Neural cell (in vitro differentiated cells): Measurements from ENCODE around the gene TKFC. TPM values are rescaled to one million over a fixed set of nuclear protein-coding genes. Genes with fewer than 3 reads are reported as not detected.

ENCODE experiments used
- H2AFZ ChIP-seq: fragments of 200-600, 300-800 bp; sonication (generic), shearing (Covaris generic); 2 replicates; pipeline ENCODE4 v1.6.0; 2014; ENCODE audit warnings: low read depth, mild to moderate bottlenecking, antibody characterized with exemption, low read length, moderate library complexity
- H3F3A ChIP-seq: fragments of 200-600 bp; shearing (Covaris generic); 2 replicates; pipeline ENCODE4 v1.6.1; 2016; ENCODE audit warnings: mild to moderate bottlenecking, moderate library complexity, mixed read lengths, antibody characterized with exemption, low read length; ENCODE audit not compliant: insufficient read depth, poor library complexity, severe bottlenecking
- H3K27ac ChIP-seq: fragments of 200-600, 300-800 bp; sonication (generic), shearing (Covaris generic); 2 replicates; pipeline ENCODE4 v1.5.1; 2014; ENCODE audit warnings: mild to moderate bottlenecking, low read length, moderate library complexity
- H3K27me3 ChIP-seq: fragments of 300-800, 200-600 bp; sonication (generic), shearing (Covaris generic); 2 replicates; pipeline ENCODE4 v1.6.0; 2014; ENCODE audit warnings: mild to moderate bottlenecking, low read depth, low read length, moderate library complexity; ENCODE audit not compliant: insufficient read depth
- H3K36me3 ChIP-seq: fragments of 300-800, 200-600 bp; sonication (generic), shearing (Covaris generic); 2 replicates; pipeline ENCODE4 v1.5.1; 2014; ENCODE audit warnings: mild to moderate bottlenecking, antibody characterized with exemption, low read length, moderate library complexity; ENCODE audit not compliant: insufficient read depth
- H3K4me2 ChIP-seq: fragments of 300-800, 200-600 bp; sonication (generic), shearing (Covaris generic); 2 replicates; pipeline ENCODE4 v1.6.0; 2014; ENCODE audit warnings: mild to moderate bottlenecking, low read length
- H3K4me3 ChIP-seq: fragments of 300-800, 200-600 bp; sonication (generic), shearing (Covaris generic); 2 replicates; pipeline ENCODE4 v1.5.1; 2014; ENCODE audit warnings: mild to moderate bottlenecking, low read length, moderate library complexity
- H3K79me2 ChIP-seq: fragments of 200-600 bp; shearing (Covaris generic); replicated peaks from 2 replicates; pipeline ENCODE4 v1.6.0; 2014; ENCODE audit warnings: mild to moderate bottlenecking, low read length, moderate library complexity; ENCODE audit not compliant: insufficient read depth
- H3K9ac ChIP-seq: fragments of 300-800, 200-600 bp; sonication (generic), shearing (Covaris generic); 2 replicates; pipeline ENCODE4 v1.6.1; 2016; ENCODE audit warnings: mild to moderate bottlenecking, low read length, mixed read lengths
- H3K9me2 ChIP-seq: fragments of 200-600 bp; shearing (Covaris generic); 2 replicates; pipeline ENCODE4 v1.6.1; 2016; ENCODE audit warnings: mild to moderate bottlenecking, low read length, mixed read lengths; ENCODE audit not compliant: insufficient read depth
- H3K9me3 ChIP-seq: fragments of 200-600, 300-800 bp; sonication (generic), shearing (Covaris generic); 2 replicates; pipeline ENCODE4 v1.6.1; 2016; ENCODE audit warnings: mild to moderate bottlenecking, mixed run types, low read length, moderate library complexity, mixed read lengths
- H4K20me1 ChIP-seq: fragments of 200-600 bp; shearing (Covaris generic); 2 replicates; pipeline ENCODE4 v1.6.1; 2016; ENCODE audit warnings: mild to moderate bottlenecking, mixed run types; ENCODE audit not compliant: insufficient read depth
- EP300 ChIP-seq: fragments of 450-650 bp; conservative IDR thresholded peaks from 2 replicates; pipeline ENCODE4 v1.6.1; 2014; ENCODE audit warnings: antibody characterized with exemption, mild to moderate bottlenecking, moderate library complexity; ENCODE audit not compliant: poor library complexity, severe bottlenecking
- EZH2 ChIP-seq: fragments of 200-600, 300-800 bp; shearing (Covaris generic), sonication (generic); IDR thresholded peaks from 2 replicates; pipeline ENCODE4 v1.6.1; 2014; ENCODE audit warnings: antibody characterized with exemption, low read length, borderline replicate concordance, mild to moderate bottlenecking; ENCODE audit not compliant: insufficient read depth, poor library complexity, severe bottlenecking
- MXI1 ChIP-seq: fragments of 450-650 bp; conservative IDR thresholded peaks from 2 replicates; pipeline ENCODE4 v1.6.1; 2014; ENCODE audit warnings: antibody characterized with exemption, mild to moderate bottlenecking; ENCODE audit not compliant: poor library complexity, severe bottlenecking
- POLR2AphosphoS5 ChIP-seq: IDR thresholded peaks from 2 replicates; pipeline ENCODE4 v1.6.1; 2012
- RAD21 ChIP-seq: fragments of 450-650 bp; conservative IDR thresholded peaks from 2 replicates; pipeline ENCODE4 v1.6.1; 2014; ENCODE audit warnings: antibody characterized with exemption, mild to moderate bottlenecking, moderate library complexity
- SMC3 ChIP-seq: fragments of 450-650 bp; conservative IDR thresholded peaks from 2 replicates; pipeline ENCODE4 v1.6.1; 2014; ENCODE audit warnings: antibody characterized with exemption, mild to moderate bottlenecking, moderate library complexity; ENCODE audit not compliant: poor library complexity
- TAF1 ChIP-seq: IDR thresholded peaks from 2 replicates; pipeline ENCODE4 v1.6.1; 2012; ENCODE audit warnings: low read depth
- polyA minus RNA-seq: library from RNA; depleted of rRNA, polyadenylated mRNA; stranded (reverse); fragments of >200 nt; gene quantifications from 2 replicates; pipeline ENCODE4 v1.2.3, GENCODE V29; 2014
- polyA plus RNA-seq: library from polyadenylated mRNA; depleted of rRNA; stranded (reverse); fragments of >200 nt; gene quantifications from 2 replicates; pipeline ENCODE4 v1.2.3, GENCODE V29; 2014
- TF ChIP-seq, protein P1 (sequence below): IDR thresholded peaks from 2 replicates; pipeline ENCODE4 v1.6.1; 2012; ENCODE audit warnings: borderline replicate concordance
- TF ChIP-seq, protein P2 (sequence below): fragments of 450-650 bp; IDR thresholded peaks from 2 replicates; pipeline ENCODE4 v1.5.1; 2014; ENCODE audit warnings: antibody characterized with exemption, mild to moderate bottlenecking, moderate library complexity; ENCODE audit not compliant: poor library complexity, severe bottlenecking

Gene TKFC, protein sequence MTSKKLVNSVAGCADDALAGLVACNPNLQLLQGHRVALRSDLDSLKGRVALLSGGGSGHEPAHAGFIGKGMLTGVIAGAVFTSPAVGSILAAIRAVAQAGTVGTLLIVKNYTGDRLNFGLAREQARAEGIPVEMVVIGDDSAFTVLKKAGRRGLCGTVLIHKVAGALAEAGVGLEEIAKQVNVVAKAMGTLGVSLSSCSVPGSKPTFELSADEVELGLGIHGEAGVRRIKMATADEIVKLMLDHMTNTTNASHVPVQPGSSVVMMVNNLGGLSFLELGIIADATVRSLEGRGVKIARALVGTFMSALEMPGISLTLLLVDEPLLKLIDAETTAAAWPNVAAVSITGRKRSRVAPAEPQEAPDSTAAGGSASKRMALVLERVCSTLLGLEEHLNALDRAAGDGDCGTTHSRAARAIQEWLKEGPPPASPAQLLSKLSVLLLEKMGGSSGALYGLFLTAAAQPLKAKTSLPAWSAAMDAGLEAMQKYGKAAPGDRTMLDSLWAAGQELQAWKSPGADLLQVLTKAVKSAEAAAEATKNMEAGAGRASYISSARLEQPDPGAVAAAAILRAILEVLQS
- polyA plus RNA-seq (18.1 and 46.0 TPM in 2 replicates), polyA minus RNA-seq (20.2 and 20.8 TPM in 2 replicates)

DNA sequence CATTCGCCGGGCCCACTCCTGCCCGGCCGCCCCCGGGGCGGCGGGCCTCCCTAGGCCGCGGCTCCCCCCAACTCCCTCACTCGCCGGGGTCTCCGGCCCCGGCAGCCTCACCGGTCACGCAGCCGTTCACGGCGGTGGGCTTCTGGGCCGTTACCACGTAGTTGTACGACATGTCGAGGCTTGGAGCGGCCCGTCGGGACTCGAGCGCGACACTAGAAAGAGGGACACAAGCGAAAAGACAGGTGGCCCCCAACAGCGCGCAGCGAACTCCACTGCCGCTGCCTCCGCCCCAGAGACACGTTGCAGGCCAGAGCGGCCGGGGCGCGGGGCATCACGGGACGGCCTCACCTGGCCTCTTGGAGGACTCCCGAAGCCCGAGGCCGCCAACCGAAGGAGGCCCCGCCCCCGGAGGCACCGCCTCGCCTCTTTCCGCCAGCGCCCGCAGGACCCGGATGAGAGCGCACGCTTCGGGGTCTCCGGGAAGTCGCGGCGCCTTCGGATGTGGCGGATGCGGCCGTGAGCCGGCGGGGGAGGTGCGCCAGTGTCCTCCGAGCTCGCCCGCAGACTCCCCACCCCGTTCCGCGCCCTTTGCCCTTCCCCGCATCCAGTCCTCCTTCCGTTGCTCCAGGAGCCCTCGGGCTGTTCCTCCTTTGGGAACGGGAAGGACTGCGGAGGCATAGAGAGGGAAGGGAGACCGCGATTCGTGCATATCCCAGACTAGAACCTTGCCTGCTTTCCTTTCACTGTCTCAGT lies at the start of gene TKFC, which contains the start of gene DDB1:
TSS of gene TKFC (plus strand) at position 432 of the 753 bp plus-strand sequence. CDS start 1,501 bp downstream, outside the sequence.
TSS of gene DDB1 (minus strand) at position 309 of the 753 bp plus-strand sequence. CDS start at position 172, 137 bp downstream.
- H4K20me1 ChIP-seq, result no peaks in the 10 kb centered on the region
- H3K36me3 ChIP-seq, result no peaks in the 10 kb centered on the region
- H3K4me3 ChIP-seq, result peak within 1 kb of the TSS; percentile 99
- no peaks in the 10 kb centered on the region for H3K27me3 ChIP-seq
- H3K9ac ChIP-seq, result peak within 1 kb of the TSS; percentile 93
- peaks cover 45% of the 10 kb centered on the region for H3K79me2 ChIP-seq
- peak within 1 kb of the TSS; percentile 93 for H3K27ac ChIP-seq
- H3K9me3 ChIP-seq, result no peaks in the 10 kb centered on the region
- no peaks in the 10 kb centered on the region for H3K9me2 ChIP-seq
- H3F3A ChIP-seq, result no peaks in the 10 kb centered on the region
- H3K4me2 ChIP-seq, result peak within 1 kb of the TSS; percentile 98
- TF ChIP-seq RAD21, result peak; percentile 36
- TF ChIP-seq, protein P1, sequence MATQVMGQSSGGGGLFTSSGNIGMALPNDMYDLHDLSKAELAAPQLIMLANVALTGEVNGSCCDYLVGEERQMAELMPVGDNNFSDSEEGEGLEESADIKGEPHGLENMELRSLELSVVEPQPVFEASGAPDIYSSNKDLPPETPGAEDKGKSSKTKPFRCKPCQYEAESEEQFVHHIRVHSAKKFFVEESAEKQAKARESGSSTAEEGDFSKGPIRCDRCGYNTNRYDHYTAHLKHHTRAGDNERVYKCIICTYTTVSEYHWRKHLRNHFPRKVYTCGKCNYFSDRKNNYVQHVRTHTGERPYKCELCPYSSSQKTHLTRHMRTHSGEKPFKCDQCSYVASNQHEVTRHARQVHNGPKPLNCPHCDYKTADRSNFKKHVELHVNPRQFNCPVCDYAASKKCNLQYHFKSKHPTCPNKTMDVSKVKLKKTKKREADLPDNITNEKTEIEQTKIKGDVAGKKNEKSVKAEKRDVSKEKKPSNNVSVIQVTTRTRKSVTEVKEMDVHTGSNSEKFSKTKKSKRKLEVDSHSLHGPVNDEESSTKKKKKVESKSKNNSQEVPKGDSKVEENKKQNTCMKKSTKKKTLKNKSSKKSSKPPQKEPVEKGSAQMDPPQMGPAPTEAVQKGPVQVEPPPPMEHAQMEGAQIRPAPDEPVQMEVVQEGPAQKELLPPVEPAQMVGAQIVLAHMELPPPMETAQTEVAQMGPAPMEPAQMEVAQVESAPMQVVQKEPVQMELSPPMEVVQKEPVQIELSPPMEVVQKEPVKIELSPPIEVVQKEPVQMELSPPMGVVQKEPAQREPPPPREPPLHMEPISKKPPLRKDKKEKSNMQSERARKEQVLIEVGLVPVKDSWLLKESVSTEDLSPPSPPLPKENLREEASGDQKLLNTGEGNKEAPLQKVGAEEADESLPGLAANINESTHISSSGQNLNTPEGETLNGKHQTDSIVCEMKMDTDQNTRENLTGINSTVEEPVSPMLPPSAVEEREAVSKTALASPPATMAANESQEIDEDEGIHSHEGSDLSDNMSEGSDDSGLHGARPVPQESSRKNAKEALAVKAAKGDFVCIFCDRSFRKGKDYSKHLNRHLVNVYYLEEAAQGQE, result peak; percentile 86
- TF ChIP-seq, protein P2, sequence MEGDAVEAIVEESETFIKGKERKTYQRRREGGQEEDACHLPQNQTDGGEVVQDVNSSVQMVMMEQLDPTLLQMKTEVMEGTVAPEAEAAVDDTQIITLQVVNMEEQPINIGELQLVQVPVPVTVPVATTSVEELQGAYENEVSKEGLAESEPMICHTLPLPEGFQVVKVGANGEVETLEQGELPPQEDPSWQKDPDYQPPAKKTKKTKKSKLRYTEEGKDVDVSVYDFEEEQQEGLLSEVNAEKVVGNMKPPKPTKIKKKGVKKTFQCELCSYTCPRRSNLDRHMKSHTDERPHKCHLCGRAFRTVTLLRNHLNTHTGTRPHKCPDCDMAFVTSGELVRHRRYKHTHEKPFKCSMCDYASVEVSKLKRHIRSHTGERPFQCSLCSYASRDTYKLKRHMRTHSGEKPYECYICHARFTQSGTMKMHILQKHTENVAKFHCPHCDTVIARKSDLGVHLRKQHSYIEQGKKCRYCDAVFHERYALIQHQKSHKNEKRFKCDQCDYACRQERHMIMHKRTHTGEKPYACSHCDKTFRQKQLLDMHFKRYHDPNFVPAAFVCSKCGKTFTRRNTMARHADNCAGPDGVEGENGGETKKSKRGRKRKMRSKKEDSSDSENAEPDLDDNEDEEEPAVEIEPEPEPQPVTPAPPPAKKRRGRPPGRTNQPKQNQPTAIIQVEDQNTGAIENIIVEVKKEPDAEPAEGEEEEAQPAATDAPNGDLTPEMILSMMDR, result no peak
- peak; percentile 88 for TF ChIP-seq POLR2AphosphoS5
- no peak for TF ChIP-seq EZH2
- TF ChIP-seq EP300, result no peak
- peak; percentile 84 for TF ChIP-seq TAF1
- TF ChIP-seq MXI1, result peak; percentile 96
- TF ChIP-seq SMC3, result peak; percentile 35
- peak within 1 kb of the TSS; percentile 76 for H2AFZ ChIP-seq

DNA sequence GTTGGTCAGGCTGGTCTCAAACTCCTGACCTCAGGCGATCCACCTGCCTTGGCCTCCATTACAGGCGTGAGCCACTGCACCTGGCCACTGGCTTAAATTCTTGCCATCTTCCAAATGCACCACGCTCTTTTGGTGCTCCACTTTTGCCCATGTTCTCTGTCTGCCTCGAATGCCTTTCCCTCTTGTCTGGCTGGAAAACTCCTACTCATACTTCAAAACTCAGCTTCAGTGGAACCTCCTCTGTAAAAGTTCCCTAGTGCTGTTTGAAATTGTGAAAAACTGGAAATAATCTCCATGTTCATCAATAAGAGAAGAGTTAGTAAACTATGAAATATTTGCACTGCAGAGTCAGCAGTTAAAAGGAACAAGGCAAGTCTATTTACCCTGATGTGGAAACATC lies 49.4 kb upstream of the TKFC start:
- TF ChIP-seq TAF1, result no peak
- no peak for TF ChIP-seq EP300
- TF ChIP-seq POLR2AphosphoS5, result no peak
- TF ChIP-seq RAD21, result no peak
- TF ChIP-seq, protein P2, result no peak
- TF ChIP-seq EZH2, result no peak
- no peak for TF ChIP-seq SMC3
- TF ChIP-seq, protein P1, result no peak
- TF ChIP-seq MXI1, result no peak
- Histone ChIP-seq H3F3A (no peaks in the 10 kb centered on the region), H3K27me3 (no peaks in the 10 kb centered on the region), H3K27ac (no peak overlapping the region), H3K4me2 (no peak overlapping the region), H3K9me3 (no peaks in the 10 kb centered on the region), H3K79me2 (no peaks in the 10 kb centered on the region), H2AFZ (no peak overlapping the region), H3K4me3 (no peak overlapping the region), H3K36me3 (peaks cover 4% of the 10 kb centered on the region), H3K9me2 (no peaks in the 10 kb centered on the region), H4K20me1 (no peaks in the 10 kb centered on the region), H3K9ac (no peak overlapping the region)
